Mesothelial cell of epicardium (in vitro differentiated cells): ENCODE results near the gene VPS33A. TPM values are rescaled to one million over a fixed set of nuclear protein-coding genes. Genes with fewer than 3 reads are reported as not detected.

Experiments
- DNase-seq, 2 experiments: peaks; one replicate each; pipeline ENCODE4 v3.0.0; 2021; ENCODE audit warnings: low spot score in 2 of 2; ENCODE audit not compliant: unreplicated experiment in 2 of 2
- H3K27ac Mint-ChIP-seq: 2 replicates; pipeline ENCODE4 v1.8.0; 2021; ENCODE audit warnings: mixed read lengths
- H3K27me3 Mint-ChIP-seq: 2 replicates; pipeline ENCODE4 v1.8.0; 2021; ENCODE audit warnings: low read depth, mixed read lengths
- H3K36me3 Mint-ChIP-seq: 2 replicates; pipeline ENCODE4 v1.8.0; 2021; ENCODE audit warnings: mixed read lengths
- H3K4me1 Mint-ChIP-seq: 2 replicates; pipeline ENCODE4 v1.8.0; 2021; ENCODE audit warnings: mixed read lengths
- H3K4me3 Mint-ChIP-seq: 2 replicates; pipeline ENCODE4 v1.8.0; 2021; ENCODE audit warnings: mild to moderate bottlenecking, moderate library complexity, mixed read lengths
- H3K9me3 Mint-ChIP-seq: 2 replicates; pipeline ENCODE4 v1.8.0; 2021; ENCODE audit warnings: mixed read lengths
- total RNA-seq: library from RNA; stranded (reverse); gene quantifications from 3 replicates; pipeline ENCODE4 v1.2.1, GENCODE V29; 2021
- TF ChIP-seq, protein P1 (sequence below): fragments of 200-600 bp; sonication (generic); IDR thresholded peaks from one replicate; pipeline ENCODE4 v1.5.0; 2021; ENCODE audit warnings: antibody characterized with exemption; ENCODE audit not compliant: unreplicated experiment

Gene VPS33A
- total RNA-seq, 1 donor from 2014 or later, result 28.4 TPM

DNA sequence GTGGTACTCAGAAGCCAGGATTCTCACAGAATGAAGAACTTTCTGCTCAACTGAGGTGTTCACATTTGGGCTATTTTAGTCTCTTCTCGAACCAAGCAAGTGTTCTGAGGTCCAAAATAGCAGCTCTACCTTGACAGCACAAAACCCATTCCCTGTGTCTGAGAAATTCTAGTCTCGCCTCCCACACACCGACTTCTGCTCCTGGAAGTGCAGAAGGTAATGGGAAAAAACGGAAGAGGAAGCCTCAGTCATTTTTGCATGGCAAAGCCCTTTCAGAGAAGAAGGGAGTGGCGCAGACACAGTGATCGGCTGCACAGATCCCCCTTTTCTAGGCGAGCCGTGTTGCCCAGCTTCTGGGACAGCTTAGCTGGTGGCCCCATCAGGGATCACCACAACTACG lies 31.2 kb upstream of the VPS33A start:
- Mint-ChIP-seq H3K4me3 (no peak overlapping the region), H3K4me1 (no peaks in the 10 kb centered on the region), H3K36me3 (peaks cover 35% of the 10 kb centered on the region), H3K9me3 (peaks cover 10% of the 10 kb centered on the region), H3K27ac (no peak overlapping the region), H3K27me3 (no peaks in the 10 kb centered on the region)
- TF ChIP-seq, protein P1, sequence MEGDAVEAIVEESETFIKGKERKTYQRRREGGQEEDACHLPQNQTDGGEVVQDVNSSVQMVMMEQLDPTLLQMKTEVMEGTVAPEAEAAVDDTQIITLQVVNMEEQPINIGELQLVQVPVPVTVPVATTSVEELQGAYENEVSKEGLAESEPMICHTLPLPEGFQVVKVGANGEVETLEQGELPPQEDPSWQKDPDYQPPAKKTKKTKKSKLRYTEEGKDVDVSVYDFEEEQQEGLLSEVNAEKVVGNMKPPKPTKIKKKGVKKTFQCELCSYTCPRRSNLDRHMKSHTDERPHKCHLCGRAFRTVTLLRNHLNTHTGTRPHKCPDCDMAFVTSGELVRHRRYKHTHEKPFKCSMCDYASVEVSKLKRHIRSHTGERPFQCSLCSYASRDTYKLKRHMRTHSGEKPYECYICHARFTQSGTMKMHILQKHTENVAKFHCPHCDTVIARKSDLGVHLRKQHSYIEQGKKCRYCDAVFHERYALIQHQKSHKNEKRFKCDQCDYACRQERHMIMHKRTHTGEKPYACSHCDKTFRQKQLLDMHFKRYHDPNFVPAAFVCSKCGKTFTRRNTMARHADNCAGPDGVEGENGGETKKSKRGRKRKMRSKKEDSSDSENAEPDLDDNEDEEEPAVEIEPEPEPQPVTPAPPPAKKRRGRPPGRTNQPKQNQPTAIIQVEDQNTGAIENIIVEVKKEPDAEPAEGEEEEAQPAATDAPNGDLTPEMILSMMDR, result no peak
- no peak for DNase-seq

DNA sequence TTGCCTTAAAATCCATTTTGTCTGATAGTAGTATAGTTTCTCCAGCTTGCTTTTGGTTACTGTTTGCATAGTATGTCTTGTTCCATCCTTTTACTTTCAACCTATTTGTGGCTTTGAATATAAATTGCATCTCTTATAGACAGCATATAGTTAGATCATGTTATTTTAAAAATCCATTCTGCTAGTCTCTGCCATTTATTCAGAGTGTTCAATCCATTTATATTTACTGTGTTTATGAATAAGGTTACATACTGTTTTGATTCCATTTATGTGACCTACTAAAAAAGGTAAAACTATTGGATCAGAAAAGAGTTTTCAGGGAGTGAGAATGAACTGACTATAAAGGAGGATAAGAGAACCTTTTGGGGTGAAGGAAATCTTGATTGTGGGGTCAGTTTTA lies 29.6 kb upstream of the VPS33A start:
- no peaks in the 10 kb centered on the region for H3K4me1 Mint-ChIP-seq
- peaks cover 40% of the 10 kb centered on the region for H3K36me3 Mint-ChIP-seq
- peaks cover 10% of the 10 kb centered on the region for H3K9me3 Mint-ChIP-seq
- no peak overlapping the region for H3K4me3 Mint-ChIP-seq
- TF ChIP-seq, protein P1, result no peak
- no peak overlapping the region for H3K27ac Mint-ChIP-seq
- no peak for DNase-seq
- no peaks in the 10 kb centered on the region for H3K27me3 Mint-ChIP-seq

DNA sequence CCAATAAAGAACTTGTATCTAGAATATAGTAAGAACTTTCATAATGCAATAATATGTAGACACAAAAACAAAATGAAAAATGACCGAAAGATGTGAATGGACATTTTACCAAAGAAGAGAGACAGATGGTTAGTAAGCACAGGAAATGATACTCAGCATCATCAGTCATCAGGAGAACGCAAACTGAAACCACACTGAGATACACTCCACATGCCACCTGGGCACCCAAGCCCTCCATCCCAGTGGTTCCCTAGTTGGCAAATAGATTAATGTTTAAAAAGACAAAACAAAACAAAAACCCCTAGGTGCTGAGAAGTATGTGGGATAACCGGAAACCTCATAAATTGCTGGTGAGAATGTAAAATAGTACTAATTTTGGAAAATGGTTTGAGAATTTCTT lies 26.8 kb upstream of the VPS33A start:
- no peak for DNase-seq
- TF ChIP-seq, protein P1, result no peak
- H3K4me3 Mint-ChIP-seq, result no peak overlapping the region
- peaks cover 2% of the 10 kb centered on the region for H3K4me1 Mint-ChIP-seq
- H3K27ac Mint-ChIP-seq, result no peak overlapping the region
- no peaks in the 10 kb centered on the region for H3K27me3 Mint-ChIP-seq
- H3K36me3 Mint-ChIP-seq, result peaks cover 38% of the 10 kb centered on the region
- peaks cover 10% of the 10 kb centered on the region for H3K9me3 Mint-ChIP-seq

DNA sequence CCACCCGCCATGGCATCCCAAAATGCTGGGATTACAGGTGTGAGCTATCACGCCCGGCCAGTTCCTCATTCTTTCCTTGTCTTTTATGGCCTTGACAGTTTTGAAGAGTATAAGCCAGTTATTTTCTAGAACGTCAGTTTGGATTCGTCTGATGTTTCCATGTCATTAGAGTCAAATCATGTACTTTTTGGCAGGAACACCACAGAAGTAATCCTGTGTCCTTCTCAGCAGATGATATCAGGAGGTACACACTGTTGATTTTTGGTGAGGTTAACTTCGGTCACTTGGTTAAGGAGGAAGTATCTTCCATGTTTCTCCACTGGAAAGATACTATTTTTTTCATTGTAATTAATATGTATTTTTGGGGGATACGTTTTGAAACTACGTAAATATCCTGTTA lies 25.1 kb upstream of the VPS33A start:
- peaks cover 10% of the 10 kb centered on the region for H3K9me3 Mint-ChIP-seq
- no peaks in the 10 kb centered on the region for H3K27me3 Mint-ChIP-seq
- DNase-seq, result no peak
- H3K4me3 Mint-ChIP-seq, result no peak overlapping the region
- H3K36me3 Mint-ChIP-seq, result peaks cover 34% of the 10 kb centered on the region
- peaks cover 2% of the 10 kb centered on the region for H3K4me1 Mint-ChIP-seq
- TF ChIP-seq, protein P1, result no peak
- no peak overlapping the region for H3K27ac Mint-ChIP-seq

DNA sequence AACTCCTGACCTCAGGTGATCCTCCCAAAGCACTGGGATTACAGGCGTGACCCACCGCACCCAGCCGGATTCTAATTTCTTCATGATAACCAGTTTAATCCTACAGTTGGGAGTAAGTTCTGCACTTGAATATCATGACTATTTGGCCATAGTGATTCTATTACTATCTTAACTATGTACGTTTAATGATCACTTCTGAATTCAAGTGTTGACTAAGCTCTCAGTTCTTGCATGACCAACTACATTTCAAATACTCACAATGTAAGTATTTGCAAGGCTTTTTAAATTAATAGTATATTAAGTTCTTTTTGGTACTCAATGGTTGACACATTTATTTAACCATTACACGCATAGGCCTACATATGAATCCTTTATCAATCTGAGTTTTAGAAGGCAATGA lies 17.4 kb upstream of the VPS33A start:
- no peak for DNase-seq
- Mint-ChIP-seq H3K36me3 (peaks cover 12% of the 10 kb centered on the region), H3K4me3 (no peak overlapping the region), H3K27me3 (no peaks in the 10 kb centered on the region), H3K9me3 (no peaks in the 10 kb centered on the region), H3K4me1 (peaks cover 9% of the 10 kb centered on the region), H3K27ac (no peak overlapping the region)
- TF ChIP-seq, protein P1, result no peak

DNA sequence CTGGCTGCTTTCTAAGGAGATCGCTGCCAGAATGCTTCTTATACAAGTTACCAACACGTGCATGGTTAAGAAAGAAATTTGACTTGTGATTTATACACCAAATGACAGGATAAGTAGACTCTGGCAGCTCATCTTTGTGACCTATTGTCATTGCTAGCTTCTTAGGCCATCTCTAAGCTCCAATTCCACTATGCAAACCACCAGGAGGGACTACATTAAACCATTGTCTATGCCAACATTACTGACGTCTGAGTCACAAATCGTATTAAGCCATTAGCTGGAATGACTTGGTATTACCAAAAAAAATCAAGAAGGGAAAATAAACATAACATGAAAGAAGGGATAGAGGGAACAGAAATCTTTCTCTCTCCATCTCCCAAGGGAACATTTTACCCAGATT lies 15.8 kb upstream of the VPS33A start:
- H3K27ac Mint-ChIP-seq, result no peak overlapping the region
- TF ChIP-seq, protein P1, result no peak
- peaks cover 11% of the 10 kb centered on the region for H3K36me3 Mint-ChIP-seq
- H3K4me3 Mint-ChIP-seq, result no peak overlapping the region
- no peaks in the 10 kb centered on the region for H3K27me3 Mint-ChIP-seq
- H3K4me1 Mint-ChIP-seq, result peaks cover 9% of the 10 kb centered on the region
- DNase-seq, result no peak
- H3K9me3 Mint-ChIP-seq, result no peaks in the 10 kb centered on the region
